Liver (tissue), 3 donors: ENCODE measurements around the gene PROZ.

Source experiments
- ATF3 ChIP-seq: IDR thresholded peaks from 2 replicates; pipeline ENCODE4 v1.6.1; 2016; ENCODE audit warnings: antibody characterized with exemption
- CTCF ChIP-seq: fragments of 150-350 bp; IDR thresholded peaks from 2 replicates; pipeline ENCODE4 v1.5.1; 2017; ENCODE audit warnings: improper control_type of control experiment, low read depth, low read length; ENCODE audit not compliant: missing input control
- GABPA ChIP-seq, 2 donors: IDR thresholded peaks in 1 of 2; conservative IDR thresholded peaks in 1 of 2; 2 replicates each; pipeline ENCODE4 v1.6.1; 2016; ENCODE audit warnings: antibody characterized with exemption in 2 of 2, mild to moderate bottlenecking in 1 of 2, moderate library complexity in 1 of 2
- TF ChIP-seq, protein P1 (sequence below): IDR thresholded peaks from 2 replicates; pipeline ENCODE4 v1.6.1; 2016; ENCODE audit warnings: antibody characterized with exemption
- donor health status: healthy.
- donor health status: healthy.

- TF ChIP-seq GABPA (IDR thresholded peaks at IDR 0.05 in 1 of 2, conservative IDR thresholded peaks at IDR 0.05 in 1 of 2) (no peak), CTCF (no peak), ATF3 (no peak)
- TF ChIP-seq, protein P1, sequence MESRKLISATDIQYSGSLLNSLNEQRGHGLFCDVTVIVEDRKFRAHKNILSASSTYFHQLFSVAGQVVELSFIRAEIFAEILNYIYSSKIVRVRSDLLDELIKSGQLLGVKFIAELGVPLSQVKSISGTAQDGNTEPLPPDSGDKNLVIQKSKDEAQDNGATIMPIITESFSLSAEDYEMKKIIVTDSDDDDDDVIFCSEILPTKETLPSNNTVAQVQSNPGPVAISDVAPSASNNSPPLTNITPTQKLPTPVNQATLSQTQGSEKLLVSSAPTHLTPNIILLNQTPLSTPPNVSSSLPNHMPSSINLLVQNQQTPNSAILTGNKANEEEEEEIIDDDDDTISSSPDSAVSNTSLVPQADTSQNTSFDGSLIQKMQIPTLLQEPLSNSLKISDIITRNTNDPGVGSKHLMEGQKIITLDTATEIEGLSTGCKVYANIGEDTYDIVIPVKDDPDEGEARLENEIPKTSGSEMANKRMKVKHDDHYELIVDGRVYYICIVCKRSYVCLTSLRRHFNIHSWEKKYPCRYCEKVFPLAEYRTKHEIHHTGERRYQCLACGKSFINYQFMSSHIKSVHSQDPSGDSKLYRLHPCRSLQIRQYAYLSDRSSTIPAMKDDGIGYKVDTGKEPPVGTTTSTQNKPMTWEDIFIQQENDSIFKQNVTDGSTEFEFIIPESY, result no peak
Measured at GRCh38 chr13:113148407-113148806, 10.0 kb upstream of the PROZ start.
